ENCODE measurements around the gene NDN.
"Not testable (repeated sequence)": the region's sequence is repeated elsewhere in the genome, so short reads cannot be mapped to it uniquely, and the experiment has no call there.

The NDN gene

GRCh38 chr15:23687143-23687470 lies at the start of gene NDN:
NDN (minus strand) TSS chr15:23687305; CDS start chr15:23687217, 88 bp downstream.
- H3K4me3 ChIP-seq (ENCODE audit: low read length) = no peak within 1 kb of the TSS

GRCh38 chr15:23736033-23736673 lies 49.0 kb upstream of the NDN start:
- no peak overlapping the region for H3K4me3 ChIP-seq (ENCODE audit: low read length)
- TF ChIP-seq ZNF274 (IDR thresholded peaks at IDR 0.05; ENCODE audit: low read depth, low read length) = no peak

More at GRCh38 chr15:23687143-23687470, at the start of gene NDN:
- no peak for TF ChIP-seq ZNF274 (IDR thresholded peaks at IDR 0.05; ENCODE audit: low read depth, low read length)

DNA sequence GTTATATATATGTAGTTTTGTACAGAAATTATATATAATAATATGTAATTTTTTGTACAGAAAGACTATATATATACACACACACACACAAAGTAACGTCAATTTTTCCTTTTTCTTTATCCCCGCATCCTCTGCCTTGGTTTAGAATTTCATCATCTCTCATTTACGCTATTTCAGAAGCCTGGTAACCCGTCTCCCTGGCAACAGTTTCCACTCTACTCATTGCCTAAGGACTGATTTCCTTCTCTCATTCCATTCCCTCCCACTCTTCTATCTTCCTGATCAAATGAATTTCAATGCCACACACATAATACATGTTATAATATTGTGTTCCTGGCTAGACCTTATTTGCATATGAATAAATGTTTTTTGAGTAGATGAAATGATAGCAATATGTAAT lies 47.8 kb upstream of the NDN start:
- no peak overlapping the region for H3K4me3 ChIP-seq (ENCODE audit: low read length)
- TF ChIP-seq ZNF274 (IDR thresholded peaks at IDR 0.05; ENCODE audit: low read depth, low read length) = no peak

DNA sequence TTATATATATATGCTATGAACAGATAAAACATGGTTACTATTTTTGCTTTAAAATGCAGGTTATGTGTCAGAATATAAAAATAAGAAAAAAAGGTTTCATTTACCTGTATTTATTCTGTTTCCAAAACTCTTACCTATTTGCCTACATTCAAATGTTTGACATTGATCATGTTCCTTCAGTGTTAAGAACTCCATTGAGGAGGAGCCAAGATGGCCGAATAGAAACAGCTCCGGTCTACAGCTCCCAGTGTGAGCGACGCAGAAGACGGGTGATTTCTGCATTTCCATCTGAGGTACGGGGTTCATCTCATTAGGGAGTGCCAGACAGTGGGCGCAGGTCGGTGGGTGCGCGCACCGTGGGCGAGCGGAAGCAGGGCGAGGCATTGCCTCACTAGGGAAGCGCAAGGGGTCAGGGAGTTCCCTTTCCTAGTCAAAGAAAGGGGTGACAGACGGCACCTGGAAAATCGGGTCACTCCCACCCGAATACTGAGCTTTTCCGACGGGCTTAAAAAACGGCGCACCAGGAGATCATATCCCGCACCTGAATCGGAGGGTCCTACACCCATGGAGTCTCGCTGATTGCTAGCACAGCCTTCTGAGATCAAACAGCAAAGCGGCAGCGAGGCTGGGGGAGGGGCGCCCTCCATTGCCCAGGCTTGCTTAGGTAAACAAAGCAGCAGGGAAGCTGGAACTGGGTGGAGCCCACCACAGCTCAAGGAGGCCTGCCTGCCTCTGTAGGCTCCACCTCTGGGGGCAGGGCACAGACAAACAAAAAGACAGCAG lies 27.0 kb upstream of the NDN start:
- H3K4me3 ChIP-seq (ENCODE audit: low read length) = not testable (repeated sequence)

- no peak for TF ChIP-seq ZNF274 (IDR thresholded peaks at IDR 0.05; ENCODE audit: low read depth, low read length)
- H3K4me3 ChIP-seq (ENCODE audit: low read length) = no peak overlapping the region
Observed at GRCh38 chr15:23708332-23708731, 21.2 kb upstream of the NDN start.

GRCh38 chr15:23695282-23695681 lies 8.2 kb upstream of the NDN start:
- H3K4me3 ChIP-seq (ENCODE audit: low read length) = no peak overlapping the region
- TF ChIP-seq ZNF274 (IDR thresholded peaks at IDR 0.05; ENCODE audit: low read depth, low read length) = no peak

DNA sequence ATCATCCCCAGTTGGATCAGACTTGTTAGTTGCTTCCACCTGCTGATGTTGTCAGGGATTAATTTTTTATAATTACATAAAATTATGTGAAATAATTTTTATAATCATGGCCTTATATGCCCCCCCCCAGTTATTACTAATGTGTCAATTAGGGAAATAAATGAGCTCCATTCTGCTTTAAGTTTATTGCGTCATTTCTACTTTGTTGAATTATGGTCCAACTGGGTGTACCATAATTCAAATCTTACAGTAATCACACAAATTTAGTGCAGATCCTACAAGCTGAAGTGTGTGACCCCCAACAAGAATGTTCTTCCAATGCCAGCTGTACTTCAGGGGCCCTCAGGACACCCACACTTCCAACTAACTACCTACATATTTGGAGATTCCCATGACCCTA lies 7.5 kb upstream of the NDN start:
- no peak for TF ChIP-seq ZNF274 (IDR thresholded peaks at IDR 0.05; ENCODE audit: low read depth, low read length)

DNA sequence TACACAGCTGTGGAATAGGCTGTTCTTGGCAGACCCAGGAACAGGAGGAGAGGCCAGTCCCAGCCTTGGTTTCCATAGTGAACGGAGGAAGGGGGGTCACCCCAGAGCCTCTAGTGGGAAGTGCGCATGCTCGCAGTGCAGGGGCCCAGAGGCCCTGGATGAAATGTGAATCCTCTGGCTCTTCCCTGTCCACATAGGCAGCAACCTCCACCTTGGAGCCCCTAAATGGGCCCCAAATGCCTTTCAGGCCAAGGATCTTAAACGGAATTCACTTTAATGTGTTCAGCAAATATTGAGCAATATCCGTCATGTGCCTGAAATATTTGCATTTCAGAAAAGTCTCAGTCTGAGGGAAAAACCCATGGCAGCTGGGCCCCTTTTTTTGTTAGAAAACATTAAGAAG lies 3.3 kb upstream of the NDN start:
- no peak for TF ChIP-seq ZNF274 (IDR thresholded peaks at IDR 0.05; ENCODE audit: low read depth, low read length)
- no peak overlapping the region for H3K4me3 ChIP-seq (ENCODE audit: low read length)

More for the DNA sequence above, 7.5 kb upstream of the NDN start:
- no peak overlapping the region for H3K4me3 ChIP-seq (ENCODE audit: low read length)

- no peak overlapping the region for H3K4me3 ChIP-seq (ENCODE audit: low read length)
- no peak for TF ChIP-seq ZNF274 (IDR thresholded peaks at IDR 0.05; ENCODE audit: low read depth, low read length)
Observed at GRCh38 chr15:23690015-23690414, 2.9 kb upstream of the NDN start.

- H3K4me3 ChIP-seq (ENCODE audit: low read length) = no peak overlapping the region
- TF ChIP-seq ZNF274 (IDR thresholded peaks at IDR 0.05; ENCODE audit: low read depth, low read length) = no peak
Observed at GRCh38 chr15:23686466-23687142, 501 bp downstream of the NDN start.

DNA sequence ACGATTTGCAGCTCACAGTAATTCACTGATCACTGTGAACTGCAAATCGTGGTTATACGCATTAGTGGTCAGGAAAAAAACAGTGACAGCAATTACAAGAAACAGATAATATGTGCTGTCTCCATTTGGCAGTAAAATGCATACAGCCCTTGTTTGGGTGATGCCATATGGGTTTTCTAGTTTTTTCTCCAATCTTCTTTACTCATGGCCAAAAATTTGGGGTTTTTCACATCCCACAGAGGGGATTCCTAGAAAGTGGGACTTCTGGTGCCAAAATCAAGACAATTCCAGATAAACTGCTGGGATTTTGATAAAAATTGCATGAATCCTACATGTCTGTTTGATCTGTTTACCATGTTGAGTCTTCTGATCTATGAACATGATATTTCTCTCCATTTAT lies 15.6 kb downstream of the NDN start:
- no peak for TF ChIP-seq ZNF274 (IDR thresholded peaks at IDR 0.05; ENCODE audit: low read depth, low read length)
- H3K4me3 ChIP-seq (ENCODE audit: low read length) = no peak overlapping the region

- TF ChIP-seq ZNF274 (IDR thresholded peaks at IDR 0.05; ENCODE audit: low read depth, low read length) = no peak
- H3K4me3 ChIP-seq (ENCODE audit: low read length) = no peak overlapping the region
Observed at GRCh38 chr15:23670970-23671369, 16.1 kb downstream of the NDN start.

DNA sequence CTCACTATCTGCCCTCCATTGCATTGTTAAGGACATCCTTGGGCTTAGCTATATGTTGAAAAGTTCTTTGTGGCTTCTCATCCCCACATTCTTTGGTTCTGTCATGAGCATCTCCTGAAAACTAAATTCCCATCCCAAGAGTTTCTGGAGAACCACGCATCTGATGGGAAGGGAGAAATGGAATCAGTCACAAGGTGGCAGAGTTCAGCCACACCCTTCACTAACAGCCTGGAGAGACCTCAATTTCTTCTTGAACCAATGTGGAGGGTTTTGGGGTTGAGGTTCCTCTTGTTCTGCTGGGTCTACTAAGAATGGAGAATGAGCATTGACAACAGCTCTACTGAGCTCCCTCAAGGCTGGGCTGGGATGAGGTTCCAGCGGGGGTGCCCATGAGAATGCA lies 23.9 kb downstream of the NDN start:
- H3K4me3 ChIP-seq (ENCODE audit: low read length) = no peak overlapping the region

DNA sequence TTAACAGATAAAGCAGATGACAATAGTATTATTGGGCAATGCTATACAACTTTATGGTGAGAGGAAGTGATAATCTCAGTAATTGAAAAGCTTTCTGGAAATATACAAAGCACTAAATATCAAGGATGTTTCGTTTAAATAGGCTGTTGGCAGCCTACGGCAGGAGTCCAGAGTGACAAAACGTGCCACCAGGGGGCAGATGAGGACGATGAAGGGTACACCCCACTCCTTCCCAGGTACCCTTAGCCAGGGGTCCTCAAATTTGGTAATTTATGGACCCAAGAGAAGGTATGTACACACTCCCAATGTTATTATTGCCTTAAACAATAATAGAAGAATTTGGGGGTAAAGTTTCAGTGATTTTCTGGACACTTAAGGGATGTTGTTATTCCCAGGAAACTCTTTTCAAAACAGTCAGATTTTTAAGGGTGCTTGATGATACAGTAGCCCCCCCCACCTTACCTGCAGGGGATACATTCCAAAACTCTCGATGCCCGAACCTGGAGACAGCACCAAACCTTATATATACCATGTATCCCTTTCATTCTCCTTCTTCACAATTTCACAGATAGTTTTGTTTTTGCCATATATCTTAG lies 38.1 kb downstream of the NDN start:
- TF ChIP-seq ZNF274 (IDR thresholded peaks at IDR 0.05; ENCODE audit: low read depth, low read length) = no peak
- no peak overlapping the region for H3K4me3 ChIP-seq (ENCODE audit: low read length)

More for the DNA sequence above, 23.9 kb downstream of the NDN start:
- TF ChIP-seq ZNF274 (IDR thresholded peaks at IDR 0.05; ENCODE audit: low read depth, low read length) = no peak

Measured in GM08714 (cell line).